Ishikawa (cell line): ENCODE measurements around the gene COPB1.

Experiments used
- CEBPB ChIP-seq: IDR thresholded peaks from 2 replicates; pipeline ENCODE4 v1.6.1; 2012
- CREB1 ChIP-seq: IDR thresholded peaks from 2 replicates; pipeline ENCODE4 v1.6.1; 2012; ENCODE audit warnings: low read depth
- EGR1 ChIP-seq: IDR thresholded peaks from 2 replicates; pipeline ENCODE4 v1.6.1; 2012
- EP300 ChIP-seq: IDR thresholded peaks from 2 replicates; pipeline ENCODE4 v1.6.1; 2012; ENCODE audit warnings: borderline replicate concordance
- MAX ChIP-seq: IDR thresholded peaks from 2 replicates; pipeline ENCODE4 v1.6.1; 2012
- NFIC ChIP-seq: IDR thresholded peaks from 2 replicates; pipeline ENCODE4 v1.6.1; 2012
- RAD21 ChIP-seq: IDR thresholded peaks from 2 replicates; pipeline ENCODE4 v1.6.1; 2012; ENCODE audit warnings: low read depth
- REST ChIP-seq: IDR thresholded peaks from 2 replicates; pipeline ENCODE4 v1.6.1; 2012; ENCODE audit warnings: low read depth, mild to moderate bottlenecking
- TAF1 ChIP-seq: IDR thresholded peaks from 2 replicates; pipeline ENCODE4 v1.6.1; 2012; ENCODE audit warnings: low read depth, mild to moderate bottlenecking
- TCF12 ChIP-seq: IDR thresholded peaks from 2 replicates; pipeline ENCODE4 v1.6.1; 2012; ENCODE audit warnings: low read depth
- TEAD4 ChIP-seq: IDR thresholded peaks from 2 replicates; pipeline ENCODE4 v1.6.1; 2012
- USF1 ChIP-seq: IDR thresholded peaks from 2 replicates; pipeline ENCODE4 v1.6.1; 2012
- ZBTB7A ChIP-seq: IDR thresholded peaks from 2 replicates; pipeline ENCODE4 v1.6.1; 2012; ENCODE audit warnings: low read depth

- TF ChIP-seq EP300 = no peak
- TF ChIP-seq CEBPB = no peak
- no peak for TF ChIP-seq USF1
- no peak for TF ChIP-seq RAD21
- no peak for TF ChIP-seq TAF1
- TF ChIP-seq MAX = no peak
- no peak for TF ChIP-seq REST
- TF ChIP-seq CREB1 = no peak
- no peak for TF ChIP-seq NFIC
- no peak for TF ChIP-seq TCF12
- TF ChIP-seq EGR1 = no peak
- no peak for TF ChIP-seq ZBTB7A
- no peak for TF ChIP-seq TEAD4
These were observed 76.0 kb downstream of the COPB1 start for GRCh38 chr11:14423633-14424032.
